ENCODE data around the gene RAPH1.

DNA sequence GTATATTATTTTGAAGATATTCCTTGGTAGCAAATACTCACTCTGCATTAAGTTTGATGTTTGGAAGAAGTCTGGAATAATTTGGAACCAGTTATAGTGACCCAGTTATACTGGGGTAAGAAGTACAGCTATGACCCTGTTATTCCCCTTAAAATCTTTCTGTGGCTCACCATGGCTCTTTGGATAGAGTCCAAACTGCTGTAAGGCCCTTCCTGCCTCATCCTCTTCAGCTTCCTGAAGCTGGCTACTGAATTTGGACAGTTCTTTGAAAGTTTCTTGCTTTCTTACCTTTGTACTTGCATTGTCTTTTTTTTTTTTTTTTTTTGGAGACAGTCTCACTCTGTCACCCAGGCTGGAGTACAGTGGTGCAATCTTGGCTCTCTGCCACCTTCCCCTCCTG, 121.3 kb downstream of the RAPH1 start:
- TF ChIP-seq EZH2 (IDR thresholded peaks at IDR 0.05; ENCODE audit: insufficient read depth, poor library complexity, severe bottlenecking) (no peak), EZH2phosphoT487 (IDR thresholded peaks at IDR 0.05; ENCODE audit: insufficient read depth, low read depth) (no peak)

All from GM23248 (cell line).